Hematopoietic multipotent progenitor cell treated with erythropoietin and hydrocortisone succinate and interleukin-3 and kit ligand, for 4 days (in vitro differentiated cells): ENCODE results near the gene TUBB2A.

ENCODE experiments used
- DNase-seq: peaks from one replicate; pipeline ENCODE4 v3.0.0-alpha.2; 2015

The TUBB2A gene

GRCh38 chr6:3117912-3118352 lies 39.4 kb downstream of the TUBB2A start:
- DNase-seq = no peak

GRCh38 chr6:3114377-3114776 lies 43.0 kb downstream of the TUBB2A start:
- no peak for DNase-seq

GRCh38 chr6:3109761-3110160 lies 47.6 kb downstream of the TUBB2A start:
- DNase-seq = no peak

- DNase-seq = no peak
Measured at GRCh38 chr6:3108746-3109414, 48.5 kb downstream of the TUBB2A start.
